ENCODE measurements around the gene NEK2. TPM values are rescaled to one million over a fixed set of nuclear protein-coding genes. Genes with fewer than 3 reads are reported as not detected.

The NEK2 gene
- total RNA-seq, 1 experiment from 2014 or later, result 50.2 TPM

- ChIA-PET POLR2A (no interaction called here), CTCF (no interaction called here), RAD21 (ENCODE audit: low non-redundant PET in 1 of 2, low total read pairs in 2 of 2, uncharacterized antibody in 2 of 2, unreplicated experiment in 2 of 2) (no interaction called here)
- no peak overlapping the region for H3K9ac ChIP-seq (ENCODE audit: low read length)
- no peaks in the 10 kb centered on the region for H3K36me3 ChIP-seq (ENCODE audit: control insufficient read depth in 1 of 2, insufficient read depth in 2 of 2, low read length in 2 of 2)
- no peak for DNase-seq (ENCODE audit: low read depth, low spot score)
- H2AFZ ChIP-seq (ENCODE audit: low read depth, low read length, poor library complexity, severe bottlenecking), result no peak overlapping the region
- ATAC-seq, result no peak
- no peaks in the 10 kb centered on the region for H4K20me1 ChIP-seq (ENCODE audit: insufficient read depth)
- H3K4me2 ChIP-seq (ENCODE audit: low read length), result no peak overlapping the region
- H3K79me2 ChIP-seq (ENCODE audit: insufficient read depth, low read length), result no peaks in the 10 kb centered on the region
- H3K27ac ChIP-seq (ENCODE audit: low read depth, low read length), result no peak overlapping the region
- no peaks in the 10 kb centered on the region for H3K27me3 ChIP-seq (ENCODE audit: insufficient read depth, low read length)
- no peaks in the 10 kb centered on the region for H3K9me3 ChIP-seq (ENCODE audit: control insufficient read depth in 1 of 2, insufficient read depth in 1 of 2, low read depth in 1 of 2, low read length in 2 of 2)
- no peaks in the 10 kb centered on the region for H3K9me2 ChIP-seq (ENCODE audit: insufficient read depth)
- TF ChIP-seq SRF (IDR thresholded peaks at IDR 0.05; ENCODE audit: low read depth) (no peak), ELF1 (IDR thresholded peaks at IDR 0.05; ENCODE audit: borderline replicate concordance, low read depth) (no peak), JUND (IDR thresholded peaks at IDR 0.05) (no peak), POLR2A (IDR thresholded peaks at IDR 0.05; ENCODE audit: borderline replicate concordance, extremely low read depth, insufficient read depth, insufficient read length) (no peak), EGR1 (IDR thresholded peaks at IDR 0.05; ENCODE audit: low read depth) (no peak), REST (IDR thresholded peaks at IDR 0.05; ENCODE audit: low read depth) (no peak), YY1 (IDR thresholded peaks at IDR 0.05; ENCODE audit: extremely low read depth, insufficient replicate concordance, low read depth, low read length) (no peak), ZNF274 (IDR thresholded peaks at IDR 0.05; ENCODE audit: low read depth, low read length) (no peak), RAD21 (IDR thresholded peaks at IDR 0.05; ENCODE audit: low read depth) (no peak), CBX3 (IDR thresholded peaks at IDR 0.05; ENCODE audit: low read depth) (no peak), SP1 (IDR thresholded peaks at IDR 0.05; ENCODE audit: low read depth) (no peak), SIN3A (IDR thresholded peaks at IDR 0.05; ENCODE audit: low read depth) (no peak), EZH2 (IDR thresholded peaks at IDR 0.05) (no peak), ATF3 (IDR thresholded peaks at IDR 0.05) (no peak)
- BruUV-seq (replicated peaks), result no TSS peak
- H3K4me3 ChIP-seq (replicated peaks in 1 of 2; ENCODE audit: low read depth in 1 of 2, low read length in 2 of 2), result no peak overlapping the region
- H3K4me1 ChIP-seq (ENCODE audit: control insufficient read depth in 1 of 2, insufficient read depth in 2 of 2, low read length in 2 of 2), result no peaks in the 10 kb centered on the region
- intact Hi-C loops (cut with micrococcal nuclease), result no loop called here
Observed at GRCh38 chr1:211623515-211623914, 51.9 kb downstream of the NEK2 start.
